Measurements from ENCODE around the gene MEIS2. TPM values are rescaled to one million over a fixed set of nuclear protein-coding genes. Genes with fewer than 3 reads are reported as not detected.

MEIS2 gene
- total and polyA plus RNA-seq, 2 experiments from 2014 or later = 224 to 432 TPM

GRCh38 chr15:36960179-36960946 lies 140.0 kb downstream of the MEIS2 start:
- DNase-seq (ENCODE audit: low read depth in 1 of 2, low spot score in 1 of 2) = no peak
- Histone ChIP-seq H3K4me3 (no peak overlapping the region), H3K36me3 (peaks cover 3% of the 10 kb centered on the region)

GRCh38 chr15:36959746-36960145 lies 140.6 kb downstream of the MEIS2 start:
- DNase-seq (ENCODE audit: low read depth in 1 of 2, low spot score in 1 of 2) = no peak
- peaks cover 3% of the 10 kb centered on the region for H3K36me3 ChIP-seq
- H3K4me3 ChIP-seq = no peak overlapping the region
- peaks cover 46% of the 10 kb centered on the region for H3K4me1 ChIP-seq (ENCODE audit: low read depth)
- H3K27ac ChIP-seq = no peak overlapping the region
- H3K27me3 ChIP-seq = no peaks in the 10 kb centered on the region
- TF ChIP-seq CTCF (IDR thresholded peaks at IDR 0.05; ENCODE audit: low read depth, low read length) = no peak
- no peaks in the 10 kb centered on the region for H3K9me3 ChIP-seq (ENCODE audit: low read depth)

More at GRCh38 chr15:36960179-36960946, 140.0 kb downstream of the MEIS2 start:
- peak overlapping the region; percentile 37 for H3K27ac ChIP-seq
- H3K9me3 ChIP-seq (ENCODE audit: low read depth) = no peaks in the 10 kb centered on the region
- no peak for TF ChIP-seq CTCF (IDR thresholded peaks at IDR 0.05; ENCODE audit: low read depth, low read length)
- H3K27me3 ChIP-seq = no peaks in the 10 kb centered on the region
- peaks cover 53% of the 10 kb centered on the region for H3K4me1 ChIP-seq (ENCODE audit: low read depth)

- no peak for TF ChIP-seq CTCF (IDR thresholded peaks at IDR 0.05; ENCODE audit: low read depth, low read length)
- no peaks in the 10 kb centered on the region for H3K9me3 ChIP-seq (ENCODE audit: low read depth)
- no peaks in the 10 kb centered on the region for H3K36me3 ChIP-seq
- H3K4me1 ChIP-seq (ENCODE audit: low read depth) = peaks cover 45% of the 10 kb centered on the region
- H3K4me3 ChIP-seq = no peak overlapping the region
- H3K27ac ChIP-seq = peak overlapping the region; percentile 13
- no peak for DNase-seq (ENCODE audit: low read depth in 1 of 2, low spot score in 1 of 2)
- no peaks in the 10 kb centered on the region for H3K27me3 ChIP-seq
These were observed 141.7 kb downstream of the MEIS2 start for GRCh38 chr15:36958606-36959005.

- Histone ChIP-seq H3K9me3 (ENCODE audit: low read depth) (no peaks in the 10 kb centered on the region), H3K27ac (no peak overlapping the region), H3K36me3 (no peaks in the 10 kb centered on the region), H3K4me3 (no peak overlapping the region), H3K4me1 (ENCODE audit: low read depth) (peaks cover 49% of the 10 kb centered on the region), H3K27me3 (no peaks in the 10 kb centered on the region)
- DNase-seq (ENCODE audit: low read depth in 1 of 2, low spot score in 1 of 2) = no peak
- TF ChIP-seq CTCF (IDR thresholded peaks at IDR 0.05; ENCODE audit: low read depth, low read length) = no peak
These were observed 145.9 kb downstream of the MEIS2 start for GRCh38 chr15:36954486-36954885.

- Histone ChIP-seq H3K9me3 (ENCODE audit: low read depth) (no peaks in the 10 kb centered on the region), H3K27ac (peak overlapping the region; percentile 88), H3K4me1 (ENCODE audit: low read depth) (peaks cover 56% of the 10 kb centered on the region), H3K27me3 (no peaks in the 10 kb centered on the region), H3K36me3 (no peaks in the 10 kb centered on the region), H3K4me3 (no peak overlapping the region)
- DNase-seq (ENCODE audit: low read depth in 1 of 2, low spot score in 1 of 2) = no peak
- no peak for TF ChIP-seq CTCF (IDR thresholded peaks at IDR 0.05; ENCODE audit: low read depth, low read length)
These were observed 147.0 kb downstream of the MEIS2 start for GRCh38 chr15:36953346-36953745.
